ENCODE measurements around the gene PTPN7.

GRCh38 chr1:202117898-202118371, 42.5 kb downstream of the PTPN7 start:
- TF ChIP-seq CTCF (conservative IDR thresholded peaks at IDR 0.05) (no peak), EZH2 (IDR thresholded peaks at IDR 0.05; ENCODE audit: low read depth) (no peak)
